ENCODE results near the gene KCNE2. TPM values are rescaled to one million over a fixed set of nuclear protein-coding genes. Genes with fewer than 3 reads are reported as not detected.
"Not testable (repeated sequence)": the region's sequence is repeated elsewhere in the genome, so short reads cannot be mapped to it uniquely, and the experiment has no call there.

Gene KCNE2
- total RNA-seq, 2 donors from 2014 or later, result 0.31 TPM; not detected in 1

- ATAC-seq, result no peak
- H3K27ac Mint-ChIP-seq, result no peak overlapping the region
- DNase-seq (ENCODE audit: low spot score in 2 of 2), result no peak
- no peaks in the 10 kb centered on the region for H3K36me3 Mint-ChIP-seq
- H3K9me3 Mint-ChIP-seq, result no peaks in the 10 kb centered on the region
These were observed 8.5 kb downstream of the KCNE2 start for GRCh38 chr21:34372321-34372720.

DNA sequence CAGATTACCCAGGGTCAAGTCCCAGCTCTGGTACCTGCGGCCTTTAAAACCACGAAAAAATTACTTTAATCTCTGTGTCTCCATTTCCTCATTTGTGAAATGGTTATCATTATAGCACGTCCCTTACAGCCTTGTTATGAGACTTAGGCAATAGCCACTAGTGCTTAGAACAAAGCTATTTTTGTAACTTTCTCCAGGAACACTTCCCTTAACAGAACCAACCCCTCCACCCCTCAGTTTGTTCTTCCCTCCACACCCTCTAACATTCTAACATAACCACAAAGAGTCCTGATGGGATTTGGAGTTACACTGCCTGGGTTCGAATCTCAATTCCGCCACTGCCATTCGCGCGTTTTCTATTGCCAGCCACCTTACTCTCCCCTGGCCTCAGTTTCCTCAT, 10.7 kb downstream of the KCNE2 start:
- not testable (repeated sequence) for ATAC-seq; H3K36me3 Mint-ChIP-seq; H3K27ac Mint-ChIP-seq; H3K9me3 Mint-ChIP-seq; DNase-seq (ENCODE audit: low spot score in 2 of 2)

DNA sequence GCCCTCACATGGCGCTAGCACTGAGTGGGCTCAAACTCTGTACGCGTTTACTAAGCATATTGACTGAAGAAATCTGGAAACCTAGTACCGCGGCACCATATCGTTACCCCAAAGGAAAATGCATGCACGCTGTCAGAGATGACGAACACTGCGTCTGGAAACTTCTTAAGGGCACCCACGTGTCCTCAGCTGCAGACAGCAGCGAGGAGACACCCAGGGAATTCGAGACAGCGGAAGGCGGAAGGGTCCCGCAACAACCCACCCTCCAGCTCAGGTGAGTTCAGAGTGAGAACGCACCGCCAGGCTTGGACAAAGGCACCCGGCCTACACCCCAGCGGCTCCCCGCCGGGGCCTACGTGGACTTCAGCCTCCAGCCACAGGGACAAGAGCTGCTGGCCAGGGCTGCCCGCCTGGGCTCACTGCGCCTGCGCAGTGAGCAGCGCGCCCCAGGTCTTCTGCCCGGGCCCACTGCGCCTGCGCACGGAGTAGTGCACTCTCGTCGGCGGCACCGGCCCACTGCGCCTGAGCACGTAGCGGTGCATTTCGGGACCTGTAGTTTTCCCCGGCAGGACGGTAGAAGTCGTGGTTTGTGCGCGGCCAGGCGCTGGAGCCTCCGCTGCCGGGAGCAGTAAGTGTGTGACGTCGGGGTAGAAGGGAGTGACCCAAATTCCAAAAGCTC, 11.3 kb downstream of the KCNE2 start, which contains the start of gene SMIM11:
Gene SMIM11, plus strand, starts transcription at position 568 of the 679 bp plus-strand sequence. CDS start 3,998 bp downstream, outside the sequence.
- not testable (repeated sequence) for H3K36me3 Mint-ChIP-seq; DNase-seq (ENCODE audit: low spot score in 2 of 2); H3K27ac Mint-ChIP-seq; H3K9me3 Mint-ChIP-seq
- ATAC-seq, result peak; percentile 93 to 98

DNA sequence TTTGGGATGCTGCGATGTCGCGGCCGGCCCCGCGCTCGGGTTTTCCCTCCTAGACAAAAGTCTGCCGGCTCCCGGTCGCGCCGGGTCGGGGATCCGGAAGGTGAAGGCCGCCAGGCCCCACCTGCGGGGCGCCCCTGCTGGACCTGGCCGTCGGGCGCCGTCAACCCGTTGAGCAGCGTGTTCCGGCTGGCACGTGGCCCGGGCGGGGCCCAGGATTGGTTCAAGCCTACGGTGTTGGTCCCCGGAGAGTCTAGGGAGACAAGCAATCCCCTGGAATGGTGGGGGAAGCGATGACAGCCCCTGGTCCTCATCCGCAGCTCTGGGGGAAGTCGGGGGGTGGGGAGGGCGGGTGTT, 11.8 kb downstream of the KCNE2 start:
- H3K9me3 Mint-ChIP-seq; H3K36me3 Mint-ChIP-seq; H3K27ac Mint-ChIP-seq; DNase-seq (ENCODE audit: low spot score in 2 of 2): not testable (repeated sequence)
- peak; percentile 86 to 90 for ATAC-seq

GRCh38 chr21:34383138-34383537, 19.3 kb downstream of the KCNE2 start:
- not testable (repeated sequence) for H3K27ac Mint-ChIP-seq; H3K9me3 Mint-ChIP-seq; ATAC-seq; DNase-seq (ENCODE audit: low spot score in 2 of 2); H3K36me3 Mint-ChIP-seq

DNA sequence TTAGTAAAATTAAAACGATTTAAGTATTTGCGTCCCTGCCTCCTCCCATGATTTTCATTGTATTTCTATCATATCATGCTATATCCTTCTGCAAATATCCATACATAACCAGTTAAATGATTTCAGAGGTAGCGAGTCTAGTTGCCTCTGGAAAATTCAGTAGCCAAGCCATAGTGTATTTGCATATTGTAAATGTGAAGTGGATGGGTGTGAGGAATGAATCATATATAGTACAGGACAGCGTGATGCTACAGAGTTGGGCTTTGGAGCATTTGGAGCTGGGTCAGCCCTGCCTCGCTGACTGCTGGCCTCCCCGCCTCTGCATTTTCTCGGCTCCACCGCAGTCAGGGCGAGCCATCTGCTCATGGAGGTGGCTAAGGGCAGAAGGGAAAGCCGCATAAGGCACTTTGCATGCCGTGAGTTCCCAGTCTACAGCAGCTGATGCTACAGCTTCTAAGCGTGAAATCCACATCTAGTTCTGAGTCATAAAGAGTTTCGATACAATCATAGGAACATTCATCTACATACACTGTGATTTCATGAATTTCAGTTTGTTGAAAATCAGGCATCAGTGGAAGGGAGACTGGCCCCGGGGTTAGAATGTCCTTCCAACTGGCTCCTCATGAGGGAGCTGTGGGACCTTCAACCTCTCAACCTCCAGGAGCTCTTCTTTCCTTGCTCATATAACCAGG, 20.1 kb downstream of the KCNE2 start:
- peak; percentile 88 to 95 for ATAC-seq
- H3K27ac Mint-ChIP-seq; H3K9me3 Mint-ChIP-seq; DNase-seq (ENCODE audit: low spot score in 2 of 2); H3K36me3 Mint-ChIP-seq: not testable (repeated sequence)

- not testable (repeated sequence) for H3K36me3 Mint-ChIP-seq; H3K9me3 Mint-ChIP-seq; DNase-seq (ENCODE audit: low spot score in 2 of 2); H3K27ac Mint-ChIP-seq
- ATAC-seq, result peak; percentile 46 to 63
These were observed 36.7 kb downstream of the KCNE2 start for GRCh38 chr21:34400522-34400921.

- DNase-seq (ENCODE audit: low spot score in 2 of 2); ATAC-seq; H3K9me3 Mint-ChIP-seq; H3K27ac Mint-ChIP-seq; H3K36me3 Mint-ChIP-seq: not testable (repeated sequence)
These were observed 40.9 kb downstream of the KCNE2 start for GRCh38 chr21:34404742-34405141.

DNA sequence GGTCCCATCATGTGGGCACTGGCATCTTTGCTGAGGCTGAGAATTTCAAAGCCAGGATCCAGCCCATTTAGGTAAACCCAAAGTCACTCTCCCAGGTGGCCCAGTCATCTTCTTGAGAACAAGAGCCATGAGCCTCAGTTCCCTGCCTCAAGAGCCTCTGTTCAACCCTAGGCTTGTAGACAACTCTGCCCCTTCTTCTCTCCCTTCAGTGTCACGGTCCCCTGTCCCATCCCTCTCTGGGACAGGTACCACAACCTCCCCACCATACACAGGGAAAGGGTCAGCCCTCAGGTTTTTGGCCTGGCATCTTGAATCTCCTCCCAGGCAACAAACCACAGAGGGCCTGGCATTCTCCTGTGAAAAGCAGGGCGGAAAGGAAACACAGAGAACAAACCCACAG, 41.9 kb downstream of the KCNE2 start:
- not testable (repeated sequence) for ATAC-seq; H3K36me3 Mint-ChIP-seq; DNase-seq (ENCODE audit: low spot score in 2 of 2); H3K27ac Mint-ChIP-seq; H3K9me3 Mint-ChIP-seq

DNA sequence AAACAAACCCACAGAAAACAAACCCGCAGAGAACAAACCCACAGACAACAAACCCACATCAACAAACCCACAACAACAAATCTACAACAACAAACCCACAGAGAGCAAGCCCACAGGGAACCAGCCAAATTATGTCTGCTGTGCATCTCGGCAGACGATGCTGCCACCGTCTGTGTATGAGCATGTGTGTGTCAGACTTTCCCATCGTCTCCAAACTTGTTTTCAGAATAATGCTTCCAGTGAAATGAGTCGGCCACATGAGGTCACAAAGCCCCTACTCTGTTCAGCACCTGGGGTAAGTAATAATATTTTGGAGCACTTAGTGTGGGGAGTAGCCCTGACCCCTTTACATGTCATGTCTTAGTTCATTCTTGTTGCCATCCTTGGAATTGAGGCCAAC, 42.3 kb downstream of the KCNE2 start:
- H3K36me3 Mint-ChIP-seq; H3K9me3 Mint-ChIP-seq; DNase-seq (ENCODE audit: low spot score in 2 of 2); H3K27ac Mint-ChIP-seq: not testable (repeated sequence)
- ATAC-seq, result peak; percentile 52 to 73

DNA sequence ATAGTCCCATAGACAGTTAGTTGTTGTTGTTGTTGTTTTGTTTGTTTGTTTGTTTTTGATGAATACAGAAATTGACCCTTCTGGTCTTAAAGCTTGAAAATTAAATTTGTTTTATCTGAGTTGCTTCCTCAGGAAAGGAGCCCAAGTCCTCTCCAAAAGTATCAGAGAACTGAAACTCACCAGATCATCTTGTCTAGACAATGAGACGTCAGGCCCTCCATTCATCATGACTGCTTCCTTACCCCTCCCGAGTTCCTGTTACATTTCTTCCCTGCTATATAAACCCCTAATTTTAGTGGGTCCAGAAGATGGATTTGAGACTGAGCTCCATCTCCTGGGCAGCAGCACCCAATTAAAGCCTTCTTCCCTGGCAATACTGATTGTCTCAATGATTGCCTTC, 42.9 kb downstream of the KCNE2 start:
- not testable (repeated sequence) for H3K36me3 Mint-ChIP-seq; H3K9me3 Mint-ChIP-seq; DNase-seq (ENCODE audit: low spot score in 2 of 2); H3K27ac Mint-ChIP-seq; ATAC-seq

DNA sequence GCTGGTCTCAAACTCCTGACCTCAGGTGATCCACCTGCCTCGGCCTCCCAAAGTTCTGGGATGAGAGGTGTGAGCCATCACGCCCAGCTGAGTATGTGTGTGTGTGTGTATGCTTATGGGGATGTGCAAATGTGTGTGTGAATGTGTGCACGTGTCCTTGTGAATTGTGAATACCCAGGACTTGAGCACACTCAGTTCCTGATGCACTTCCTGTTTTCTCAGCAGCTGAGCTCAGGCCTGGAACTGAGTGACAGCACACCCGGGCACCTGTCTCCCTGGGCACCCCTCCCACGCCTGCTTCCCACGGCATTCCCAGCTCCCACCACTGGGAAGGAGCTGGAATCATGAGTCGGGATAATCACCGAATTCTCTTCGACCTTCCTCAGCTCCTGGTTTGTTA, 43.5 kb downstream of the KCNE2 start:
- not testable (repeated sequence) for H3K27ac Mint-ChIP-seq; DNase-seq (ENCODE audit: low spot score in 2 of 2); ATAC-seq; H3K9me3 Mint-ChIP-seq; H3K36me3 Mint-ChIP-seq

DNA sequence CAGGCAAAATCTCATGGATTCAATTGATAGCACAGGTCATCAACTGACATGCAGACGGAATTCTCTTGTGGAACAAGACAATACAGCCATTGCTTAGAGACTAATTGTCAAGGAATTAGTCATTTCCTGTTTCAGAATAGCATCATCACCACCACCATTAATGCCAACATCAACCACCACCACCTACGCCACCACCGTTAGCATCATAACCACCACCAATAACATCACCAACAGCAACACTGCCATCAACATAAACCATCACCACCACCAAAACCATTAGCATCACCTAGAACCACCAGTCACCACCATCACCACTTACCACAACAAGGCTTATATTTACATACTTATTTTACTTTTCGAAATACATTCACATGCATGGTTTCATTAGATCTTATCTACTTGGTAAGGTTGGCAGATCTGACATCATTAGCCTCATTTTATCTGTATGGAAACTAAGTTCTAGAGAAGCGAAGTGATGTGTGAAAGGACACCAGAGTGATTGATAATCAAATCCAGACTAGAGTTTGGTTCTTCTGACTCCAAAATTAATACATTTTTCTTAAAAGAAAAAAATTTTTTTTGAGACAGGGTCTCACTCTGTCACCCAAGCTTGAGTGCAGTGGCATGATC, 53.8 kb downstream of the KCNE2 start:
- not testable (repeated sequence) for H3K36me3 Mint-ChIP-seq; DNase-seq (ENCODE audit: low spot score in 2 of 2); H3K9me3 Mint-ChIP-seq; H3K27ac Mint-ChIP-seq
- ATAC-seq, result peak; percentile 90 to 93

Other genes starting within 250 kb of the KCNE2 start
- 10 to 100 TPM in 1 of 2 donors, 1 to 10 TPM in 1; 2.1 to 19.2 TPM for gene SMIM11, start 11.5 kb downstream of the KCNE2 start, total RNA-seq
- not detected for gene SMIM34, start 59.9 kb downstream of the KCNE2 start, total RNA-seq
- under 1 TPM in 1 of 2 donors, not detected in 1; 0.27 TPM for gene KCNE1, start 148.2 kb downstream of the KCNE2 start, total RNA-seq

All from activated naive CD4-positive, alpha-beta T cell treated with anti-CD3 and anti-CD28 coated beads, Interleukin-2, amount 50 U/mL, for 72 hours (primary cell).